Measurements from ENCODE around the gene DUSP16.

Gene DUSP16

GRCh38 chr12:12449533-12450025 is 113.1 kb downstream of the DUSP16 start:
- Histone ChIP-seq H3K14ac (ENCODE audit: low read length) (no peak overlapping the region), H2BK12ac (ENCODE audit: low read length) (no peak overlapping the region), H2BK15ac (ENCODE audit: low read length) (no peak overlapping the region), H3K4me2 (ENCODE audit: insufficient read depth, low read length, poor library complexity, severe bottlenecking) (no peak overlapping the region), H3K4me3 (ENCODE audit: low read length in 2 of 2) (no peak overlapping the region), H2BK5ac (ENCODE audit: low read length) (no peak overlapping the region), H3K9me3 (replicated peaks in 1 of 2; ENCODE audit: control insufficient read depth in 2 of 2, insufficient read depth in 1 of 2, low read depth in 1 of 2, low read length in 2 of 2) (no peaks in the 10 kb centered on the region), H3K9ac (ENCODE audit: low read depth, low read length, poor library complexity) (no peak overlapping the region), H3K23ac (ENCODE audit: low read depth, low read length, poor library complexity) (no peak overlapping the region), H3K18ac (ENCODE audit: low read length) (no peak overlapping the region), H2AK5ac (ENCODE audit: low read depth, low read length) (no peak overlapping the region), H3K27ac (replicated peaks; ENCODE audit: low read length) (no peak overlapping the region), H3K27me3 (ENCODE audit: control insufficient read depth in 3 of 3, insufficient read depth in 3 of 3, low read depth in 1 of 3, low read length in 3 of 3) (no peaks in the 10 kb centered on the region), H3K4me1 (ENCODE audit: control insufficient read depth in 2 of 2, insufficient read depth in 1 of 2, low read depth in 1 of 2, low read length in 2 of 2) (no peaks in the 10 kb centered on the region), H3K4ac (ENCODE audit: low read length) (no peak overlapping the region), H3K79me1 (ENCODE audit: low read depth, low read length) (no peaks in the 10 kb centered on the region), H4K91ac (ENCODE audit: low read depth, low read length, poor library complexity) (no peak overlapping the region), H3K36me3 (replicated peaks in 1 of 2; ENCODE audit: control insufficient read depth in 2 of 2, insufficient read depth in 2 of 2, low read length in 2 of 2) (no peaks in the 10 kb centered on the region), H2BK120ac (ENCODE audit: low read depth, low read length) (no peak overlapping the region), H4K8ac (ENCODE audit: low read depth, low read length) (no peak overlapping the region), H2AFZ (ENCODE audit: low read length) (no peak overlapping the region)
- DNase-seq (ENCODE audit: low spot score) = no peak
- no CpG with 5 or more reads among the region's 13 CpGs for WGBS, 2 donors (ENCODE audit: extremely low coverage in 2 of 2, insufficient read length in 2 of 2, insufficient replicate concordance in 1 of 2)

- H3K4me1 ChIP-seq (ENCODE audit: control insufficient read depth in 2 of 2, insufficient read depth in 1 of 2, low read depth in 1 of 2, low read length in 2 of 2) = no peaks in the 10 kb centered on the region
- H4K91ac ChIP-seq (ENCODE audit: low read depth, low read length, poor library complexity) = no peak overlapping the region
- H3K27ac ChIP-seq (replicated peaks; ENCODE audit: low read length) = no peak overlapping the region
- no peak overlapping the region for H2AFZ ChIP-seq (ENCODE audit: low read length)
- H2AK5ac ChIP-seq (ENCODE audit: low read depth, low read length) = no peak overlapping the region
- no peaks in the 10 kb centered on the region for H3K27me3 ChIP-seq (ENCODE audit: control insufficient read depth in 3 of 3, insufficient read depth in 3 of 3, low read depth in 1 of 3, low read length in 3 of 3)
- H3K79me1 ChIP-seq (ENCODE audit: low read depth, low read length) = no peaks in the 10 kb centered on the region
- no peak overlapping the region for H2BK5ac ChIP-seq (ENCODE audit: low read length)
- H2BK120ac ChIP-seq (ENCODE audit: low read depth, low read length) = no peak overlapping the region
- H3K9me3 ChIP-seq (replicated peaks in 1 of 2; ENCODE audit: control insufficient read depth in 2 of 2, insufficient read depth in 1 of 2, low read depth in 1 of 2, low read length in 2 of 2) = no peaks in the 10 kb centered on the region
- H4K8ac ChIP-seq (ENCODE audit: low read depth, low read length) = no peak overlapping the region
- H2BK15ac ChIP-seq (ENCODE audit: low read length) = no peak overlapping the region
- H3K4ac ChIP-seq (ENCODE audit: low read length) = no peak overlapping the region
- no peak overlapping the region for H3K14ac ChIP-seq (ENCODE audit: low read length)
- no peak overlapping the region for H3K4me2 ChIP-seq (ENCODE audit: insufficient read depth, low read length, poor library complexity, severe bottlenecking)
- no peak overlapping the region for H3K9ac ChIP-seq (ENCODE audit: low read depth, low read length, poor library complexity)
- no peaks in the 10 kb centered on the region for H3K36me3 ChIP-seq (replicated peaks in 1 of 2; ENCODE audit: control insufficient read depth in 2 of 2, insufficient read depth in 2 of 2, low read length in 2 of 2)
- H2BK12ac ChIP-seq (ENCODE audit: low read length) = no peak overlapping the region
- no peak for DNase-seq (ENCODE audit: low spot score)
- H3K18ac ChIP-seq (ENCODE audit: low read length) = no peak overlapping the region
- H3K23ac ChIP-seq (ENCODE audit: low read depth, low read length, poor library complexity) = no peak overlapping the region
- no peak overlapping the region for H3K4me3 ChIP-seq (ENCODE audit: low read length in 2 of 2)
- no CpG with 5 or more reads among the region's 10 CpGs for WGBS, 2 donors (ENCODE audit: extremely low coverage in 2 of 2, insufficient read length in 2 of 2, insufficient replicate concordance in 1 of 2)
These were observed 114.8 kb downstream of the DUSP16 start for GRCh38 chr12:12447837-12448236.

- H3K79me1 ChIP-seq (ENCODE audit: low read depth, low read length) = no peaks in the 10 kb centered on the region
- H3K36me3 ChIP-seq (replicated peaks in 1 of 2; ENCODE audit: control insufficient read depth in 2 of 2, insufficient read depth in 2 of 2, low read length in 2 of 2) = no peaks in the 10 kb centered on the region
These were observed 115.4 kb downstream of the DUSP16 start for GRCh38 chr12:12447236-12447635.

GRCh38 chr12:12446786-12447185 is 115.9 kb downstream of the DUSP16 start:
- Histone ChIP-seq H3K4me3 (ENCODE audit: low read length in 2 of 2) (no peak overlapping the region), H3K27me3 (ENCODE audit: control insufficient read depth in 3 of 3, insufficient read depth in 3 of 3, low read depth in 1 of 3, low read length in 3 of 3) (no peaks in the 10 kb centered on the region), H3K14ac (ENCODE audit: low read length) (no peak overlapping the region), H3K4me1 (ENCODE audit: control insufficient read depth in 2 of 2, insufficient read depth in 1 of 2, low read depth in 1 of 2, low read length in 2 of 2) (no peaks in the 10 kb centered on the region), H3K4ac (ENCODE audit: low read length) (no peak overlapping the region), H2BK15ac (ENCODE audit: low read length) (no peak overlapping the region), H2AK5ac (ENCODE audit: low read depth, low read length) (no peak overlapping the region), H3K9ac (ENCODE audit: low read depth, low read length, poor library complexity) (no peak overlapping the region), H3K27ac (replicated peaks; ENCODE audit: low read length) (no peak overlapping the region), H4K91ac (ENCODE audit: low read depth, low read length, poor library complexity) (no peak overlapping the region), H3K9me3 (replicated peaks in 1 of 2; ENCODE audit: control insufficient read depth in 2 of 2, insufficient read depth in 1 of 2, low read depth in 1 of 2, low read length in 2 of 2) (no peaks in the 10 kb centered on the region), H2BK5ac (ENCODE audit: low read length) (no peak overlapping the region), H3K23ac (ENCODE audit: low read depth, low read length, poor library complexity) (no peak overlapping the region), H3K18ac (ENCODE audit: low read length) (no peak overlapping the region), H4K8ac (ENCODE audit: low read depth, low read length) (no peak overlapping the region), H2AFZ (ENCODE audit: low read length) (no peak overlapping the region), H2BK12ac (ENCODE audit: low read length) (no peak overlapping the region), H3K36me3 (replicated peaks in 1 of 2; ENCODE audit: control insufficient read depth in 2 of 2, insufficient read depth in 2 of 2, low read length in 2 of 2) (no peaks in the 10 kb centered on the region), H3K4me2 (ENCODE audit: insufficient read depth, low read length, poor library complexity, severe bottlenecking) (no peak overlapping the region), H3K79me1 (ENCODE audit: low read depth, low read length) (no peaks in the 10 kb centered on the region), H2BK120ac (ENCODE audit: low read depth, low read length) (no peak overlapping the region)
- no peak for DNase-seq (ENCODE audit: low spot score)
- WGBS, 2 donors (ENCODE audit: extremely low coverage in 2 of 2, insufficient read length in 2 of 2, insufficient replicate concordance in 1 of 2) = no CpG with 5 or more reads among the region's 3 CpGs

More at GRCh38 chr12:12447236-12447635, 115.4 kb downstream of the DUSP16 start:
- H4K91ac ChIP-seq (ENCODE audit: low read depth, low read length, poor library complexity) = no peak overlapping the region
- H4K8ac ChIP-seq (ENCODE audit: low read depth, low read length) = no peak overlapping the region
- H2BK120ac ChIP-seq (ENCODE audit: low read depth, low read length) = no peak overlapping the region
- no CpG with 5 or more reads among the region's 8 CpGs for WGBS, 2 donors (ENCODE audit: extremely low coverage in 2 of 2, insufficient read length in 2 of 2, insufficient replicate concordance in 1 of 2)
- H3K9ac ChIP-seq (ENCODE audit: low read depth, low read length, poor library complexity) = no peak overlapping the region
- no peak overlapping the region for H3K14ac ChIP-seq (ENCODE audit: low read length)
- H3K4me3 ChIP-seq (ENCODE audit: low read length in 2 of 2) = no peak overlapping the region
- no peak overlapping the region for H2AFZ ChIP-seq (ENCODE audit: low read length)
- no peak overlapping the region for H3K27ac ChIP-seq (replicated peaks; ENCODE audit: low read length)
- H2BK15ac ChIP-seq (ENCODE audit: low read length) = no peak overlapping the region
- no peak overlapping the region for H2AK5ac ChIP-seq (ENCODE audit: low read depth, low read length)
- H3K9me3 ChIP-seq (replicated peaks in 1 of 2; ENCODE audit: control insufficient read depth in 2 of 2, insufficient read depth in 1 of 2, low read depth in 1 of 2, low read length in 2 of 2) = no peaks in the 10 kb centered on the region
- no peak for DNase-seq (ENCODE audit: low spot score)
- no peak overlapping the region for H3K4me2 ChIP-seq (ENCODE audit: insufficient read depth, low read length, poor library complexity, severe bottlenecking)
- no peak overlapping the region for H3K23ac ChIP-seq (ENCODE audit: low read depth, low read length, poor library complexity)
- H3K27me3 ChIP-seq (ENCODE audit: control insufficient read depth in 3 of 3, insufficient read depth in 3 of 3, low read depth in 1 of 3, low read length in 3 of 3) = no peaks in the 10 kb centered on the region
- no peak overlapping the region for H2BK12ac ChIP-seq (ENCODE audit: low read length)
- no peaks in the 10 kb centered on the region for H3K4me1 ChIP-seq (ENCODE audit: control insufficient read depth in 2 of 2, insufficient read depth in 1 of 2, low read depth in 1 of 2, low read length in 2 of 2)
- H3K4ac ChIP-seq (ENCODE audit: low read length) = no peak overlapping the region
- no peak overlapping the region for H2BK5ac ChIP-seq (ENCODE audit: low read length)
- no peak overlapping the region for H3K18ac ChIP-seq (ENCODE audit: low read length)
